Activated CD8-positive, alpha-beta T cell treated with anti-CD3 and anti-CD28 coated beads for 36 hours (primary cell): ENCODE data around the gene XIRP1. TPM values are rescaled to one million over a fixed set of nuclear protein-coding genes. Genes with fewer than 3 reads are reported as not detected.

Source experiments
- ATAC-seq: fragments of 200-7000 bp; cut with Tn5 transposase; one replicate; pipeline ENCODE4 v1.10.0; 2021; ENCODE audit warnings: mild to moderate bottlenecking, moderate library complexity
- CTCF ChIA-PET: fragments of 350-600 bp; sonication (Branson Sonifier 250); formaldehyde crosslinking; loops from one replicate; lab custom pipeline; 2021; ENCODE audit warnings: antibody characterized with exemption; lab: Charles Lee
- POLR2A ChIA-PET: fragments of 350-600 bp; sonication (Branson Sonifier 250); formaldehyde crosslinking; loops from one replicate; lab custom pipeline; 2021; ENCODE audit warnings: antibody characterized with exemption; lab: Charles Lee
- DNase-seq: peaks from one replicate; pipeline ENCODE4 v3.0.0-alpha.2; 2020
- H3K27ac Mint-ChIP-seq: one replicate; pipeline ENCODE4 v1.8.0; 2021; ENCODE audit warnings: mild to moderate bottlenecking, mixed read lengths
- H3K27me3 Mint-ChIP-seq: one replicate; pipeline ENCODE4 v1.8.0; 2021; ENCODE audit warnings: mixed read lengths
- H3K36me3 Mint-ChIP-seq: one replicate; pipeline ENCODE4 v1.8.0; 2021; ENCODE audit warnings: low read depth, mixed read lengths
- H3K4me1 Mint-ChIP-seq: one replicate; pipeline ENCODE4 v1.8.0; 2021; ENCODE audit warnings: low read depth, mixed read lengths
- H3K4me3 Mint-ChIP-seq: one replicate; pipeline ENCODE4 v1.8.0; 2021; ENCODE audit warnings: mild to moderate bottlenecking, moderate library complexity, mixed read lengths
- H3K9me3 Mint-ChIP-seq: one replicate; pipeline ENCODE4 v1.8.0; 2021; ENCODE audit warnings: mixed read lengths
- CTCF ChIP-seq: fragments of 200-600 bp; IDR thresholded peaks from one replicate; pipeline ENCODE4 v1.8.0; 2022; ENCODE audit warnings: antibody characterized with exemption, mild to moderate bottlenecking
- intact Hi-C: fragments of 100-400 bp; cut with micrococcal nuclease; formaldehyde crosslinking; loops from one replicate; pipeline ENCODE4 v1.10.0; 2022
- total RNA-seq, 2 experiments: library from RNA; stranded (reverse); gene quantifications; one replicate each; pipeline ENCODE4 v1.2.3, GENCODE V29; 2021

Gene XIRP1
- total RNA-seq, 2 experiments from 2014 or later = 2.5 TPM

- ChIA-PET CTCF (interaction anchor here (0.9 to 18.8 kb wide), 18 partner anchors 11 to 186 kb away, joined by 3 to 754 read pairs (median 8); partner anchors contain the start of gene CX3CR1), POLR2A (interaction anchor here (0.6 to 2.6 kb wide), 8 partner anchors 34 to 97 kb away, joined by 3 to 8 read pairs (median 4); no protein-coding TSS in a partner anchor)
- TF ChIP-seq CTCF = no peak
- intact Hi-C loops = loop anchor here (10.0 kb wide), 1 partner anchor 184 kb away; no protein-coding TSS in a partner anchor
- Mint-ChIP-seq H3K4me3 (peak overlapping the region; percentile 20), H3K27me3 (peaks cover 2% of the 10 kb centered on the region), H3K36me3 (no peaks in the 10 kb centered on the region), H3K9me3 (peaks cover 3% of the 10 kb centered on the region), H3K27ac (no peak overlapping the region), H3K4me1 (peaks cover 29% of the 10 kb centered on the region)
- ATAC-seq (no peak), DNase-seq (no peak)
Observed at GRCh38 chr3:39191111-39191510, 1.3 kb downstream of the XIRP1 start.

GRCh38 chr3:39190281-39191025, 1.9 kb downstream of the XIRP1 start:
- intact Hi-C loops = loop anchor here (1.0 to 10.0 kb wide), 2 partner anchors 98 to 184 kb away; no protein-coding TSS in a partner anchor
- Mint-ChIP-seq H3K4me3 (no peak overlapping the region), H3K27me3 (no peaks in the 10 kb centered on the region), H3K27ac (no peak overlapping the region), H3K4me1 (peaks cover 28% of the 10 kb centered on the region), H3K36me3 (no peaks in the 10 kb centered on the region), H3K9me3 (peaks cover 3% of the 10 kb centered on the region)
- no peak for TF ChIP-seq CTCF
- POLR2A ChIA-PET = interaction anchor here (0.6 to 2.0 kb wide), 6 partner anchors 10 to 106 kb away, joined by 3 to 8 read pairs (median 3); no protein-coding TSS in a partner anchor
- CTCF ChIA-PET = interaction anchor here (0.5 to 18.8 kb wide), 42 partner anchors 9 to 1269 kb away, joined by 3 to 754 read pairs (median 4); partner anchors contain the start of genes CX3CR1, GORASP1 and TTC21A
- DNase-seq (no peak), ATAC-seq (no peak)

GRCh38 chr3:39189959-39190269, 2.5 kb downstream of the XIRP1 start:
- POLR2A ChIA-PET = interaction anchor here (0.8 to 2.0 kb wide), 6 partner anchors 10 to 106 kb away, joined by 3 to 8 read pairs (median 3); no protein-coding TSS in a partner anchor
- peak; percentile 60 for ATAC-seq
- Mint-ChIP-seq H3K27ac (no peak overlapping the region), H3K4me3 (no peak overlapping the region), H3K4me1 (peaks cover 26% of the 10 kb centered on the region), H3K9me3 (peaks cover 3% of the 10 kb centered on the region), H3K27me3 (no peaks in the 10 kb centered on the region), H3K36me3 (no peaks in the 10 kb centered on the region)
- DNase-seq = peak; percentile 65
- intact Hi-C loops = loop anchor here (1.0 to 10.0 kb wide), 2 partner anchors 98 to 185 kb away; no protein-coding TSS in a partner anchor
- peak; percentile 80 for TF ChIP-seq CTCF
- CTCF ChIA-PET = interaction anchor here (0.5 to 18.8 kb wide), 42 partner anchors 8 to 1270 kb away, joined by 3 to 754 read pairs (median 4); partner anchors contain the start of genes CX3CR1, GORASP1 and TTC21A

- intact Hi-C loops = no loop called here
- ChIA-PET CTCF (interaction anchor here (0.8 to 18.8 kb wide), 31 partner anchors 11 to 543 kb away, joined by 3 to 754 read pairs (median 6); partner anchors contain the start of genes GORASP1 and TTC21A), POLR2A (interaction anchor here (0.8 to 2.0 kb wide), 6 partner anchors 9 to 107 kb away, joined by 3 to 8 read pairs (median 3); no protein-coding TSS in a partner anchor)
- Mint-ChIP-seq H3K27me3 (no peaks in the 10 kb centered on the region), H3K9me3 (peaks cover 3% of the 10 kb centered on the region), H3K36me3 (no peaks in the 10 kb centered on the region), H3K27ac (peak overlapping the region; percentile 10), H3K4me3 (no peak overlapping the region), H3K4me1 (peaks cover 26% of the 10 kb centered on the region)
- DNase-seq (no peak), ATAC-seq (no peak)
- TF ChIP-seq CTCF = no peak
Observed at GRCh38 chr3:39189150-39189958, 3.0 kb downstream of the XIRP1 start.
